HG03457 (cell line): ENCODE results near the gene IFI27L2.
A peak's percentile ranks its signal among the peaks of the same experiment; 100 is the strongest.
"Not testable (repeated sequence)": the region's sequence is repeated elsewhere in the genome, so short reads cannot be mapped to it uniquely, and the experiment has no call there.

Experiments used
- ATAC-seq: cut with Tn5 transposase; IDR thresholded peaks from one replicate; pipeline ENCODE4 v1.9.1; 2021; ENCODE audit warnings: moderate number of reproducible peaks; ENCODE audit not compliant: unreplicated experiment

The IFI27L2 gene

GRCh38 chr14:94129111-94129757, at the start of gene IFI27L2:
Gene IFI27L2, minus strand, starts transcription at chr14:94129604. Its CDS starts 40 bp downstream, at chr14:94129564.
- peak; percentile 83 for ATAC-seq

- no peak for ATAC-seq
Measured at GRCh38 chr14:94177806-94178205, 48.4 kb upstream of the IFI27L2 start.

- ATAC-seq = no peak
Measured at GRCh38 chr14:94176808-94177207, 47.4 kb upstream of the IFI27L2 start.

GRCh38 chr14:94175747-94176146, 46.3 kb upstream of the IFI27L2 start:
- ATAC-seq = no peak

- no peak for ATAC-seq
Measured at GRCh38 chr14:94175011-94175745, 45.8 kb upstream of the IFI27L2 start.

GRCh38 chr14:94174604-94175010, 45.2 kb upstream of the IFI27L2 start:
- ATAC-seq = no peak

- ATAC-seq = peak; percentile 62
Measured at GRCh38 chr14:94173885-94174603, 44.6 kb upstream of the IFI27L2 start, which contains the start of gene PPP4R4. Gene PPP4R4, plus strand, starts transcription at chr14:94174322. Its CDS starts 144 bp downstream, at chr14:94174466.

- peak; percentile 5 for ATAC-seq
Measured at GRCh38 chr14:94173471-94173884, 44.1 kb upstream of the IFI27L2 start.

- ATAC-seq = no peak
Measured at GRCh38 chr14:94172545-94172944, 43.1 kb upstream of the IFI27L2 start.

GRCh38 chr14:94171208-94171607, 41.8 kb upstream of the IFI27L2 start:
- no peak for ATAC-seq

GRCh38 chr14:94170136-94170535, 40.7 kb upstream of the IFI27L2 start:
- no peak for ATAC-seq

- ATAC-seq = no peak
Measured at GRCh38 chr14:94165744-94166143, 36.3 kb upstream of the IFI27L2 start.

- ATAC-seq = no peak
Measured at GRCh38 chr14:94164685-94165431, 35.5 kb upstream of the IFI27L2 start.

- no peak for ATAC-seq
Measured at GRCh38 chr14:94163796-94164195, 34.4 kb upstream of the IFI27L2 start.

- ATAC-seq = no peak
Measured at GRCh38 chr14:94162466-94162865, 33.1 kb upstream of the IFI27L2 start.

GRCh38 chr14:94161981-94162380, 32.6 kb upstream of the IFI27L2 start:
- ATAC-seq = no peak

- no peak for ATAC-seq
Measured at GRCh38 chr14:94161058-94161457, 31.7 kb upstream of the IFI27L2 start.

- ATAC-seq = no peak
Measured at GRCh38 chr14:94158239-94158883, 29.0 kb upstream of the IFI27L2 start.

- no peak for ATAC-seq
Measured at GRCh38 chr14:94157197-94157596, 27.8 kb upstream of the IFI27L2 start.

- ATAC-seq = not testable (repeated sequence)
Measured at GRCh38 chr14:94156143-94156542, 26.7 kb upstream of the IFI27L2 start.
